RKO (cell line): Measurements from ENCODE around the gene FKBP8.
A peak's percentile ranks its signal among the peaks of the same experiment; 100 is the strongest.

ENCODE experiments used
- DNase-seq: peaks from one replicate; pipeline ENCODE4 v3.0.0-alpha.2; 2016; ENCODE audit warnings: low spot score

FKBP8 gene

GRCh38 chr19:18521692-18522123 lies 21.7 kb downstream of the FKBP8 start, which contains the start of gene ELL:
Gene ELL, minus strand, starts transcription at chr19:18522070. Its CDS starts 15 bp downstream, at chr19:18522055.
- no peak for DNase-seq

- DNase-seq: peak; percentile 28
Measured at GRCh38 chr19:18520848-18521691, 22.3 kb downstream of the FKBP8 start.

- DNase-seq: peak; percentile 88
Measured at GRCh38 chr19:18519962-18520847, 23.2 kb downstream of the FKBP8 start.

GRCh38 chr19:18518639-18519038 lies 24.7 kb downstream of the FKBP8 start:
- no peak for DNase-seq

GRCh38 chr19:18517606-18518005 lies 25.8 kb downstream of the FKBP8 start:
- DNase-seq: no peak

GRCh38 chr19:18515959-18516358 lies 27.4 kb downstream of the FKBP8 start:
- DNase-seq: no peak

GRCh38 chr19:18514800-18515682 lies 28.3 kb downstream of the FKBP8 start:
- DNase-seq: no peak

GRCh38 chr19:18513868-18514267 lies 29.5 kb downstream of the FKBP8 start:
- DNase-seq: no peak

GRCh38 chr19:18510216-18510615 lies 33.2 kb downstream of the FKBP8 start:
- no peak for DNase-seq

GRCh38 chr19:18508585-18508984 lies 34.8 kb downstream of the FKBP8 start:
- no peak for DNase-seq

- DNase-seq: no peak
Measured at GRCh38 chr19:18507727-18508440, 35.5 kb downstream of the FKBP8 start.

- no peak for DNase-seq
Measured at GRCh38 chr19:18507021-18507726, 36.2 kb downstream of the FKBP8 start.

- DNase-seq: no peak
Measured at GRCh38 chr19:18506101-18506930, 37.1 kb downstream of the FKBP8 start.

GRCh38 chr19:18504886-18505610 lies 38.3 kb downstream of the FKBP8 start:
- no peak for DNase-seq

- DNase-seq: no peak
Measured at GRCh38 chr19:18503971-18504885, 39.1 kb downstream of the FKBP8 start.

- no peak for DNase-seq
Measured at GRCh38 chr19:18503337-18503970, 39.9 kb downstream of the FKBP8 start.

GRCh38 chr19:18502638-18503294 lies 40.6 kb downstream of the FKBP8 start:
- no peak for DNase-seq
